HG03139 (cell line): ENCODE measurements around the gene PLEKHF1.
"Not testable (repeated sequence)": the region's sequence is repeated elsewhere in the genome, so short reads cannot be mapped to it uniquely, and the experiment has no call there.

Experiments
- ATAC-seq: cut with Tn5 transposase; IDR thresholded peaks from one replicate; pipeline ENCODE4 v1.9.1; 2021; ENCODE audit not compliant: unreplicated experiment

PLEKHF1 gene

GRCh38 chr19:29665215-29665825, at the start of gene PLEKHF1:
TSS of gene PLEKHF1 (plus strand) at chr19:29665461. CDS start at chr19:29673840, 8,379 bp downstream.
- peak; percentile 81 for ATAC-seq

GRCh38 chr19:29615891-29616425, 49.3 kb upstream of the PLEKHF1 start:
- ATAC-seq = no peak

- ATAC-seq = no peak
Observed at GRCh38 chr19:29616541-29616940, 48.7 kb upstream of the PLEKHF1 start.

- ATAC-seq = no peak
Observed at GRCh38 chr19:29617366-29618266, 47.6 kb upstream of the PLEKHF1 start.

GRCh38 chr19:29618434-29618833, 46.8 kb upstream of the PLEKHF1 start:
- no peak for ATAC-seq

- ATAC-seq = no peak
Observed at GRCh38 chr19:29618871-29619270, 46.4 kb upstream of the PLEKHF1 start.

GRCh38 chr19:29620931-29621351, 44.3 kb upstream of the PLEKHF1 start:
- ATAC-seq = no peak

- no peak for ATAC-seq
Observed at GRCh38 chr19:29622166-29623070, 42.8 kb upstream of the PLEKHF1 start.

GRCh38 chr19:29623726-29624488, 41.4 kb upstream of the PLEKHF1 start:
- ATAC-seq = no peak

- no peak for ATAC-seq
Observed at GRCh38 chr19:29624489-29625185, 40.6 kb upstream of the PLEKHF1 start.

GRCh38 chr19:29625186-29625651, 40.0 kb upstream of the PLEKHF1 start:
- no peak for ATAC-seq

- no peak for ATAC-seq
Observed at GRCh38 chr19:29626386-29626785, 38.9 kb upstream of the PLEKHF1 start.

- not testable (repeated sequence) for ATAC-seq
Observed at GRCh38 chr19:29626832-29627231, 38.4 kb upstream of the PLEKHF1 start.

- no peak for ATAC-seq
Observed at GRCh38 chr19:29628661-29629385, 36.4 kb upstream of the PLEKHF1 start.

- ATAC-seq = no peak
Observed at GRCh38 chr19:29629836-29630534, 35.3 kb upstream of the PLEKHF1 start.

GRCh38 chr19:29630655-29631054, 34.6 kb upstream of the PLEKHF1 start:
- ATAC-seq = no peak

- no peak for ATAC-seq
Observed at GRCh38 chr19:29631450-29631849, 33.8 kb upstream of the PLEKHF1 start.

- ATAC-seq = no peak
Observed at GRCh38 chr19:29634002-29634401, 31.3 kb upstream of the PLEKHF1 start.
